Endothelial cell of umbilical vein (primary cell): ENCODE data around the gene KCNIP1. TPM values are rescaled to one million over a fixed set of nuclear protein-coding genes. Genes with fewer than 3 reads are reported as not detected.

Source experiments
- BruUV-seq: library from RNA; stranded (reverse); fragments of 400-500 nt; replicated peaks from 2 replicates; lab custom pipeline; 2021; lab: Mats Ljungman, UMichigan
- CTCF ChIA-PET: fragments of 300-600, 350-600 bp; sonication (Branson Sonifier 250); formaldehyde crosslinking; loops from one replicate; lab custom pipeline; 2021; ENCODE audit warnings: antibody characterized with exemption, inconsistent platforms; lab: Charles Lee
- POLR2A ChIA-PET: fragments of 300-600, 350-600 bp; sonication (Branson Sonifier 250); formaldehyde crosslinking; loops from one replicate; lab custom pipeline; 2021; ENCODE audit warnings: antibody characterized with exemption, inconsistent platforms; lab: Charles Lee
- DNase-seq: peaks from one replicate; pipeline ENCODE4 v3.0.0-alpha.2; 2011; ENCODE audit warnings: low read depth, low spot score
- FAIRE-seq: peaks from 2 replicates; lab custom pipeline; 2011; peaks lifted over from hg19 to GRCh38; lab: Jason Lieb, UNC
- H2AFZ ChIP-seq: 2 replicates; pipeline ENCODE4 v1.6.0; 2012; ENCODE audit warnings: low read depth, low read length, control low read depth, inconsistent platforms
- H3K27ac ChIP-seq: 2 replicates; pipeline ENCODE4 v1.5.1; 2011; ENCODE audit warnings: low read depth, mild to moderate bottlenecking, control low read depth, low read length, moderate library complexity; ENCODE audit not compliant: insufficient read depth
- H3K27me3 ChIP-seq, 2 experiments: 2 replicates each; pipeline versions ENCODE4 v1.6.0 to v1.6.1; 2011; ENCODE audit warnings: low read length in 2 of 2, mixed read lengths in 1 of 2; ENCODE audit not compliant: control insufficient read depth in 2 of 2, insufficient read depth in 2 of 2
- H3K36me3 ChIP-seq, 2 experiments: 2 replicates in 1 of 2; 3 replicates in 1 of 2; pipeline ENCODE4 v1.5.1; 2011; ENCODE audit warnings: low read length in 2 of 2, mild to moderate bottlenecking in 1 of 2, moderate library complexity in 1 of 2; ENCODE audit not compliant: control insufficient read depth in 2 of 2, insufficient read depth in 2 of 2; ENCODE audit errors: extremely low read depth in 1 of 2
- H3K4me1 ChIP-seq: 3 replicates; pipeline ENCODE4 v1.5.1; 2011; ENCODE audit warnings: mild to moderate bottlenecking, low read length; ENCODE audit not compliant: control insufficient read depth, insufficient read depth; ENCODE audit errors: extremely low read depth
- H3K4me2 ChIP-seq: 2 replicates; pipeline ENCODE4 v1.6.1; 2011; ENCODE audit warnings: low read length, control low read depth, mixed read lengths; ENCODE audit not compliant: insufficient read depth
- H3K4me3 ChIP-seq, 3 experiments: fragments of 200-600 bp in 1 of 3; sonication (generic), shearing (Covaris generic) in 1 of 3; replicated peaks in 1 of 3; 2 replicates each; pipeline ENCODE4 v1.5.1; 2011 to 2016; ENCODE audit warnings: control low read depth in 3 of 3, low read length in 3 of 3, mild to moderate bottlenecking in 2 of 3, inconsistent platforms in 1 of 3, low read depth in 1 of 3, moderate library complexity in 1 of 3; ENCODE audit not compliant: insufficient read depth in 1 of 3
- H3K79me2 ChIP-seq: 2 replicates; pipeline ENCODE4 v1.6.0; 2012; ENCODE audit warnings: low read length, inconsistent platforms; ENCODE audit not compliant: control insufficient read depth, insufficient read depth
- H3K9ac ChIP-seq: replicated peaks from 2 replicates; pipeline ENCODE3; 2011; ENCODE audit warnings: low read length, control low read depth; ENCODE audit not compliant: insufficient read depth; ENCODE audit errors: extremely low read depth
- H3K9me1 ChIP-seq: replicated peaks from 3 replicates; pipeline ENCODE4 v1.6.0; 2011; ENCODE audit warnings: mild to moderate bottlenecking, low read length; ENCODE audit not compliant: control insufficient read depth, insufficient read depth; ENCODE audit errors: extremely low read depth
- H3K9me3 ChIP-seq: replicated peaks from 2 replicates; pipeline ENCODE4 v1.5.1; 2012; ENCODE audit warnings: low read length, inconsistent platforms; ENCODE audit not compliant: control insufficient read depth, insufficient read depth
- H4K20me1 ChIP-seq: replicated peaks from 2 replicates; pipeline ENCODE3; 2011; ENCODE audit warnings: mild to moderate bottlenecking, low read length; ENCODE audit not compliant: control insufficient read depth, insufficient read depth; ENCODE audit errors: extremely low read depth
- EZH2 ChIP-seq: IDR thresholded peaks from 2 replicates; pipeline ENCODE4 v1.6.1; 2012; ENCODE audit warnings: borderline replicate concordance, low read depth, mild to moderate bottlenecking, moderate library complexity, low read length, inconsistent platforms; ENCODE audit not compliant: severe bottlenecking
- FOS ChIP-seq: IDR thresholded peaks from 2 replicates; pipeline ENCODE4 v1.6.1; 2011; ENCODE audit warnings: mild to moderate bottlenecking, low read length, moderate library complexity, borderline replicate concordance; ENCODE audit not compliant: insufficient read depth
- GATA2 ChIP-seq: IDR thresholded peaks from 2 replicates; pipeline ENCODE4 v1.7.0; 2011; ENCODE audit warnings: low read depth, mild to moderate bottlenecking, moderate library complexity, mixed read lengths, low read length; ENCODE audit not compliant: insufficient read length, insufficient read depth
- JUN ChIP-seq: IDR thresholded peaks from 2 replicates; pipeline ENCODE4 v1.6.1; 2011; ENCODE audit warnings: borderline replicate concordance, low read depth; ENCODE audit not compliant: insufficient read length, insufficient read depth
- MYC ChIP-seq: IDR thresholded peaks from one replicate; pipeline ENCODE4 v1.6.1; 2011; ENCODE audit warnings: mild to moderate bottlenecking, low read depth, low read length
- POLR2A ChIP-seq: IDR thresholded peaks from 2 replicates; pipeline ENCODE4 v1.6.1; 2012; ENCODE audit warnings: low read depth, mild to moderate bottlenecking, control low read depth, low read length
- POLR2AphosphoS5 ChIP-seq: IDR thresholded peaks from 2 replicates; pipeline ENCODE4 v1.6.1; 2012; ENCODE audit warnings: low read depth, mild to moderate bottlenecking, control low read depth, low read length, moderate library complexity; ENCODE audit not compliant: insufficient read depth
- dilution Hi-C: fragments of 300-500 bp; cut with MboI; formaldehyde crosslinking; loops from one replicate; pipeline ENCODE4 v1.15.0; 2019; ENCODE audit warnings: low sequenced_read_pairs; ENCODE audit not compliant: extremely low pct_ligation_motif_present
- intact Hi-C: fragments of 100-400 bp; cut with micrococcal nuclease; formaldehyde crosslinking; loops from one replicate; pipeline ENCODE4 v1.10.0; 2022
- polyA plus RNA-seq, 4 experiments: library from polyadenylated mRNA; depleted of rRNA in 3 of 4; stranded (reverse) in 3 of 4; unstranded in 1 of 4; fragments of >200 nt; gene quantifications; 2 replicates each; pipeline versions ENCODE4 v1.2.1 to v1.2.3, GENCODE V29; 2011 to 2012; ENCODE audit warnings: missing spikeins in 1 of 4
- total RNA-seq: library from RNA; stranded (reverse); gene quantifications from 2 replicates; pipeline ENCODE4 v1.2.3, GENCODE V29; 2021
- TF ChIP-seq, protein P1 (sequence below): IDR thresholded peaks from 2 replicates; pipeline ENCODE4 v1.6.1; 2011; ENCODE audit not compliant: insufficient read depth, insufficient read length
- TF ChIP-seq, protein P2 (sequence below), 2 donors: IDR thresholded peaks; 1 replicate in 1 of 2; 2 replicates in 1 of 2; pipeline ENCODE4 v1.5.1; 2011; ENCODE audit warnings: low read length in 2 of 2, mild to moderate bottlenecking in 2 of 2, moderate library complexity in 2 of 2, control low read depth in 1 of 2, inconsistent platforms in 1 of 2, low read depth in 1 of 2; ENCODE audit not compliant: insufficient read depth in 1 of 2; ENCODE audit errors: extremely low read depth in 1 of 2

The KCNIP1 gene
- total and polyA plus RNA-seq, 2 donors (not counting 3 experiments of a cell fraction or from before 2014, with no cell fraction given): 0.15 TPM; not detected in 1

DNA sequence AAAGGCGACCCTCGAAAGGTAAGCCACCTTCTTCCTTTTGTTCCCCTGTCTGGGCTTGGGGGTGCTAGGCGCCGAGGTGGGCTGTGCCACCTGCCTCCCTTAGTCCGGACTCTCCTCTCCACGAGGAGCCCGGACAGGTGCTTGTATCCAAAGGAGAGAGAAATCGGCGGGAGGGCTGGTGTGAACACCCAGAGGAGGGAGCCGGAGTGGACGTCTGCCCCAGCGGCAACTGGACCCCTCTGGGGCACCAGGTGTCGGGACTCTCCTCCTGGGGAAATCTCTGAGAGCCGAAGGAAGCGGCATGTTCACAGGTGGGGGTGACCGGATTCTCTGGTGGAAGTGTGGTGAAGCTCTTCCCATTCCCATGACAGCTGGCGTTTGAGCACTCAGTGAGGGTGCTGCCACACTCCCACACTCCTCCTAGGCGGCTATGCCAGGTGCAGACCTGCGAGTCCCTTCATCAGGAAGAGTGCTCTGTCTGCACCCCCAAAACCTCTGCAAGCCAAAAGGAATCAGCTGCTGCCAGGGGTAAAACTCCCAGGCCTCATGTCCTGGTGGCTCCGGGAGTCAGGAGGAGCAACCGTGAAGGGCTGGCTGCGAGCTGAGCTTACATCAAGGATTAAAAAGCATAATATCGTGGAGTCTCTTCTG lies 921 bp downstream of the KCNIP1 start:
- CTCF ChIA-PET: interaction anchor here (0.6 to 2.3 kb wide), 7 partner anchors 8 to 134 kb away, joined by 3 to 12 read pairs (median 4); no protein-coding TSS in a partner anchor
- Histone ChIP-seq H3K36me3 (no peaks in the 10 kb centered on the region), H3K9me3 (no peaks in the 10 kb centered on the region), H3K4me2 (no peak overlapping the region), H3K9ac (no peak overlapping the region), H3K4me1 (no peaks in the 10 kb centered on the region), H3K9me1 (no peaks in the 10 kb centered on the region), H3K4me3 (no peak overlapping the region), H4K20me1 (no peaks in the 10 kb centered on the region), H3K79me2 (no peaks in the 10 kb centered on the region), H3K27ac (no peak overlapping the region), H3K27me3 (peaks cover 43 to 46% of the 10 kb centered on the region in 2 experiments), H2AFZ (no peak overlapping the region)
- BruUV-seq: no TSS peak
- TF ChIP-seq MYC (no peak), GATA2 (no peak), EZH2 (no peak), POLR2AphosphoS5 (no peak), JUN (no peak), POLR2A (no peak), FOS (no peak)
- TF ChIP-seq, protein P1, sequence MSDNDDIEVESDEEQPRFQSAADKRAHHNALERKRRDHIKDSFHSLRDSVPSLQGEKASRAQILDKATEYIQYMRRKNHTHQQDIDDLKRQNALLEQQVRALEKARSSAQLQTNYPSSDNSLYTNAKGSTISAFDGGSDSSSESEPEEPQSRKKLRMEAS: no peak
- TF ChIP-seq, protein P2, sequence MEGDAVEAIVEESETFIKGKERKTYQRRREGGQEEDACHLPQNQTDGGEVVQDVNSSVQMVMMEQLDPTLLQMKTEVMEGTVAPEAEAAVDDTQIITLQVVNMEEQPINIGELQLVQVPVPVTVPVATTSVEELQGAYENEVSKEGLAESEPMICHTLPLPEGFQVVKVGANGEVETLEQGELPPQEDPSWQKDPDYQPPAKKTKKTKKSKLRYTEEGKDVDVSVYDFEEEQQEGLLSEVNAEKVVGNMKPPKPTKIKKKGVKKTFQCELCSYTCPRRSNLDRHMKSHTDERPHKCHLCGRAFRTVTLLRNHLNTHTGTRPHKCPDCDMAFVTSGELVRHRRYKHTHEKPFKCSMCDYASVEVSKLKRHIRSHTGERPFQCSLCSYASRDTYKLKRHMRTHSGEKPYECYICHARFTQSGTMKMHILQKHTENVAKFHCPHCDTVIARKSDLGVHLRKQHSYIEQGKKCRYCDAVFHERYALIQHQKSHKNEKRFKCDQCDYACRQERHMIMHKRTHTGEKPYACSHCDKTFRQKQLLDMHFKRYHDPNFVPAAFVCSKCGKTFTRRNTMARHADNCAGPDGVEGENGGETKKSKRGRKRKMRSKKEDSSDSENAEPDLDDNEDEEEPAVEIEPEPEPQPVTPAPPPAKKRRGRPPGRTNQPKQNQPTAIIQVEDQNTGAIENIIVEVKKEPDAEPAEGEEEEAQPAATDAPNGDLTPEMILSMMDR (IDR thresholded peaks at IDR 0.05; ENCODE audit: extremely low read depth in 1 of 2, insufficient read depth in 1 of 2, low read depth in 1 of 2, low read length in 2 of 2): no peak
- POLR2A ChIA-PET: no interaction called here
- FAIRE-seq (no peak), DNase-seq (no peak)
- dilution Hi-C loops: no loop called here
- intact Hi-C loops: loop anchor here (2.0 kb wide), 1 partner anchor 68 kb away; no protein-coding TSS in a partner anchor
